22Rv1 (cell line): ENCODE measurements around the gene TOPBP1.

ENCODE experiments used
- ZFX ChIP-seq: fragments of 450-650 bp; IDR thresholded peaks from 2 replicates; pipeline ENCODE4 v1.6.1; 2017; ENCODE audit warnings: antibody characterized with exemption, borderline replicate concordance
- TF ChIP-seq, protein P1 (sequence below): fragments of 450-650 bp; IDR thresholded peaks from 2 replicates; pipeline ENCODE4 v1.5.1; 2017; ENCODE audit warnings: mild to moderate bottlenecking

- TF ChIP-seq, protein P1, sequence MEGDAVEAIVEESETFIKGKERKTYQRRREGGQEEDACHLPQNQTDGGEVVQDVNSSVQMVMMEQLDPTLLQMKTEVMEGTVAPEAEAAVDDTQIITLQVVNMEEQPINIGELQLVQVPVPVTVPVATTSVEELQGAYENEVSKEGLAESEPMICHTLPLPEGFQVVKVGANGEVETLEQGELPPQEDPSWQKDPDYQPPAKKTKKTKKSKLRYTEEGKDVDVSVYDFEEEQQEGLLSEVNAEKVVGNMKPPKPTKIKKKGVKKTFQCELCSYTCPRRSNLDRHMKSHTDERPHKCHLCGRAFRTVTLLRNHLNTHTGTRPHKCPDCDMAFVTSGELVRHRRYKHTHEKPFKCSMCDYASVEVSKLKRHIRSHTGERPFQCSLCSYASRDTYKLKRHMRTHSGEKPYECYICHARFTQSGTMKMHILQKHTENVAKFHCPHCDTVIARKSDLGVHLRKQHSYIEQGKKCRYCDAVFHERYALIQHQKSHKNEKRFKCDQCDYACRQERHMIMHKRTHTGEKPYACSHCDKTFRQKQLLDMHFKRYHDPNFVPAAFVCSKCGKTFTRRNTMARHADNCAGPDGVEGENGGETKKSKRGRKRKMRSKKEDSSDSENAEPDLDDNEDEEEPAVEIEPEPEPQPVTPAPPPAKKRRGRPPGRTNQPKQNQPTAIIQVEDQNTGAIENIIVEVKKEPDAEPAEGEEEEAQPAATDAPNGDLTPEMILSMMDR, result no peak
- no peak for TF ChIP-seq ZFX
Measured at GRCh38 chr3:133694288-133695268, 32.8 kb upstream of the TOPBP1 start.
